Measurements from ENCODE around the gene UBE2G2.

Gene UBE2G2

DNA sequence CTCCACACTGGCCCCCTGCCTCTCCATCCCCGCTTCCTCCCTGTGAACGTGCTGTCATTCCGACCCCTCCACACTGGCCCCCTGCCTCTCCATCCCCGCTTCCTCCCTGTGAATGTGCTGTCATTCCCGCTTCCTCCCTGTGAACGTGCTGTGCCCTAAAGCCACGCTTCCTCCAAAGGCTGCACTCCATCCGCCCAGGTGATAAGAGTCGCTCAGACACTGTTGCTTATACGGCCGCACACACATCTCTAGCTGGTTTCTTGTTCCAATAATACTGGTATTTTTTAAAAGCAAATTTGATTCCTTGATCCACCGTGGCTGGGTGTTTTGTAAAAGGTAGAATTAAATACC is 51.0 kb downstream of the UBE2G2 start:
- DNase-seq (ENCODE audit: low read depth in 2 of 2): no peak

DNA sequence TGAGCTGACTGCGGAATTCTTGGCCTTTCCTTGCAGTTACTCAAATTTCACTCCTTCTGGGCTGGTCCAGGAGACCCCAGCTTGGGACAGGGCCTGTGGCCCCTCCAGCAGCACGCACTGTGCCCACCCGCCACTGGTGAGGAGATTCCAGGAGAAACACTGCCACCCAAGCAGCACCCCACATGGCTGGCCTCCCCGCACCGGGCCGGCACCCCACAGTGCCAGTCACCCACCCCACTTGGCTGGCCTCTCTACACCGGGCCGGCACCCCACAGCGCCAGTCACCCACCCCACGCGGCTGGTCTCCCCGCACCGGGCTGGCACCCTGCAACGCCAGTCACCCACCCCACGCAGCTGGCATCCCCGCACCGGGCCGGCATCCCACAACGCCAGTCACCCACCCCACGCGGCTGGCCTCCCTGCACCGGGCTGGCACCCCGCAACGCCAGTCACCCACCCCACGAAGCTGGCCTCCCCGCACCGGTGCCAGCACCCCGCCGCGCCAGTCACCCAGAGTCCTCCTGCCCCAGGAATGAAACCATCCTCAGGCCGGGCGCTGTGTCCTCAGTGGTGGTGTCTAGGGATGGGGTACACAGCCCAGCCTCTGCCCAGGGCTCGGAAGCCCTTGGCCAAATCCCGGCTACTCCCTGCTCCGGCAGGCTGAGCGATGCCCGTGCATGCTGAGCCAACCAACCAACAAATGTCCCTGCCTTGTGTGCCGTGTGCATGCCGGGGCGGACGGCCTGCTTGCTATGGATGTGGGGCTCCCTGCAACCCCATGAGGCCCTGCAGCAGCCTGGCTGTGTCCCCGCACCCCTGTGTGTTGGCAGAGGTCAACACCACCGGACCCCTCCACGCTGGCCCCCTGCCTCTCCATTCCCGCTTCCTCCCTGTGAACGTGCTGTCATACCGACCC is 51.6 kb downstream of the UBE2G2 start:
- DNase-seq (ENCODE audit: low read depth in 2 of 2): no peak

DNA sequence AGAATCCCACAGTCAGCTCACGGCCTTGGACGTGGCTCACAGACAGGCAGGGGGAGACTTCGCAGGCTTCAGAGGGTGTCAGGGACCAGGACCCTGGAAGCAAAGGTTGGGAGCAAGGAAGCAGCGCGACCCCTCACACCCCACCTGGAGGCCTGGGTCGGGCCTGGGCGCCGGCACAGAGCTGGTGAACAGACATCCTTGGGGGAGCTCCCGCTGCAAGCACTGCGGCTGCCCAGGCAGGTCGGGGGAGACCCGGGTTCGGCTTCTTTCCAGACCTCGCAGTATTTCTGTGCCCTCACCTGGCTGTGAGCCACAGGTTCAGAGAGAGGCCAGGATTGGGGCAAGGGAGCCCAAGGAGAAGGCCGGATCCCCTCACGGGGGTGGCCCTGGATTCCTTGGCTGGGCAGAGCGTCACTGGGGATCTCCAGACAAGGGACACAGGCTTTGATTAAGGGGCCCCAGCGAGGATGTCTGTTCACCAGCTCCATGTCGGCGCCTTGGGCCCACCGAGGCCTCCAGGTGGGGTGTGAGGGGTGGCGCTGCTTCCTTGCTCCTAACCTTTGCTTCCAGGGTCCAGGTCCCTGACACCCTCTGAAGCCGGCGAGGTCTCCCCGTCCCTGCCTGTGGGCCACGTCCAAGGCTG is 52.4 kb downstream of the UBE2G2 start:
- no peak for DNase-seq (ENCODE audit: low read depth in 2 of 2)

DNA sequence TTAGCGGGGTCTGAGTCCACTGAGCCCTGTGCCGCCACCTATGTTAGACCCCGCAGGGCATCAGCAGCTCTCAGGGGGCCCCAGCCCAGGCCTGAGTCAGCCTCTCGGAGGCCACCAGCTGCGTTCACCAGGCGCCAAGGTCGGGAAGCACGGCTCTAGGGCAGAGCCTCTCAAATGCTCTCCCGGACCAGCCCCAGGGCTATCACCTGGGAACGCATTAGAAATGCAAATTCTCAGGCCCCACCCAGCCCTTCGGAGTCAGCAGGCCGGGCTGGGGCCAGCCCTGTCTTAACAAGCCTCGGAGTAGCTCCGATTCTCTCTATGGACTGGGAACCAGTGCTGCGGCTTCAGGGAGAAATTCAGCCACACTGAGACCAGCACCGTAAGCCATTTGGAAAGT is 53.0 kb downstream of the UBE2G2 start:
- DNase-seq (ENCODE audit: low read depth in 2 of 2): no peak

DNA sequence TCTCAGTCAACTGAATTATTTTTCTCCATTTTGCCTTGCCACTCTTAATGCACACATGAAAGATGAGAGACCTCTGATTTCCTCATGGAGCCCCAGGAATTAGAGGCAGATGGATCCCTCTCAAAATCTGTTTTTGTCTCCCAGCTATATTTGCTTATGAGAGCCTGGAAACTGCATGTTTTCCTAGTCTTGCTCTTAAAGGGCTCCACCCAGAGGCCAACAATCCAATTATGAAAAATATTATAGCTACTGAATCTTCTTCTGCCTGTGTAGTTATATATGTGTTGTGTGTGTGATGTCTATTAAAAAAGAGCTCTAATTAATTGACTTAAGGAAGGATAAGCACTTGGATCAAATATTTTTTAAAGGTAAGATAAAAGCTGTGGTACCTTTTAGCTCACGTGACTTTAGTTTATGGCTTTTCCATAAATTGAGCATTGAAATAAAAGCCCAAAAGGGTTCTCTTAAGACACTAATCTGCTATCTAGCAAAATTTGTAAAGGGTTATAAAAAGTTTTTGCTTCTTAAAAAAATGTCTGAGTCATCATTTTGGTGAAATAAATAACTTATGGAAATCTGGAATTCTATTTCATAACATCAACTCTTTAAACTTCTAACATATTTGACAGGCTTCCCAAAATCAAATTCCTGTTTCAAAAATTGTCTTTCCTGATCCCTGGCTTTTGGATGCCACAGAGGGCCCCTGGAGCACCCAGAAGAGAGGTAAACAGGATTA is 59.0 kb downstream of the UBE2G2 start:
- no peak for DNase-seq (ENCODE audit: low read depth in 2 of 2)

DNA sequence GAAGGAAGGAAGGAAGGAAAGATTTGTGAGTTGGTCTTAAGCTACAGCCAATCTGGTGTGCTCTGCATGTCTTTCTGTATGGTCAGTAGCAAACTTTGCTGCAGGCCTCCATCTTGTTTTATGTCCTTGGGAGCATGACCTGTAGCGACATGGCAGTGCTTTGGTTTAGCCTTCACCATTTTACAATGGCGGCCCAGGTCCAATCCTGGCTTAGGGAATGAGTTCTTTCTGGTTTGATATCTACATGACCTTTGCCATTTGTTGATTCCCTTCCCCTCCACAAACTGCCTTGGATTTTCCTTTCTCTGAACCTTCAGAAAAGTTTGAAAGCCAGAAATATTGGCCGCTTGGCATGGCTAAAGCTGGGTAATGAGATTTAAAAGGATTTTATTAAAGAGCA is 59.7 kb downstream of the UBE2G2 start:
- DNase-seq (ENCODE audit: low read depth in 2 of 2): no peak

DNA sequence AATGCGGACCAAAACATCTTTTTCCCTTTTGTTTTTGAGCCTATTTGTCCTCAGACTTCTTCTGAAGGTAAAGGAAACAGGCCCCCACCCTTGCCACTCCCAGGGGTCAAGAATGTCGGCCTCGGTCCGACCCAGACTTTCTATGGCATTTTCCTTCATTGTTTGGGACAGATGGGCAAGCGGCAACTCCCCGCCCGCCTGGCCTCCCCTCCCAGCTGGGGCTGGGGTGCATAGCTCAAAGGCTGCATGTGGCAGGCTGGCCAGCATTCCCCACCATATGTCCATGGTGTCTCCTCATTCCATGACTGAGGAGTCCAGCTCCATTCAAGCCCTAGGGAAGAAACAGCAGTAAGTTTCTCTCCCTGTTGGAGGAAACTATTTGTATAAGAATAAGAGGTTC is 60.9 kb downstream of the UBE2G2 start:
- no peak for DNase-seq (ENCODE audit: low read depth in 2 of 2)

DNA sequence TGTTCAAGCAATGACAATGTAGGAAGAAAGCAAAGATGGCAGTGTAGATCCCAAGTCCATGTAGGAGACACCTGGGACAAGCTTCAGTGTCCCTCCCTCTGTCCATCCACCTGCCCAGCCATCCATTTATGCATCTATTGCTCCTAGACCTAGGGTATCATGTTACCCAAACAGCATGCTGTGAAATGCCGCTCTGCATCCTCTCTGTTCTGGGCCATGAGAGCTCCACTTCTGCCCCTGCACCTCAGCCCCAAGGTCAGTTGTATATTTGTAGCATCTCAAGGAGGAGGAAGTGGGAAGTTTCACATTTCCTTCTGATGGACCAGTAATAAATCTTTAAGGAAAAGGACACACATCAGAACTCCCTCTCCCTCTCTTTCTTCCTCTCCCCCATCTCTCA is 62.3 kb downstream of the UBE2G2 start:
- no peak for DNase-seq (ENCODE audit: low read depth in 2 of 2)

DNA sequence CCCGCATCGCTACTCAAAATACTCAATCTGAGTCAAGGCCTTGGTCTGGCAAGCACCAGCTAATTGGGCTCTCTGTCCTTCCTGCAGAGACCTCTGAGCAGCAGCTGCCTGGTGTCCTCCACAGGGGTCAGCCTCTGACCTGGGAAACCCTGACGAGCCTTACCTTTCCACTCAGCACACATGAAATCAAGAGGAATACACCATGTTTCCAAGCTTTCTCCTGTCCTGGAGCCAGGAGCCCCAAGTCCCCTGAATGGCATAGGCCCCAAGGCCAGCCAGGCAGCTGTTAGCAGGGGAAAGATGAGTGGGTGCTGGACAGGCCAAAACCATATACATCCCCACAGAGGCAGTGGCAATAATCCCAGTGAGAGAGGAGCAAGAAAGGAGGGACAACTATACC is 63.0 kb downstream of the UBE2G2 start:
- DNase-seq (ENCODE audit: low read depth in 2 of 2): no peak

DNA sequence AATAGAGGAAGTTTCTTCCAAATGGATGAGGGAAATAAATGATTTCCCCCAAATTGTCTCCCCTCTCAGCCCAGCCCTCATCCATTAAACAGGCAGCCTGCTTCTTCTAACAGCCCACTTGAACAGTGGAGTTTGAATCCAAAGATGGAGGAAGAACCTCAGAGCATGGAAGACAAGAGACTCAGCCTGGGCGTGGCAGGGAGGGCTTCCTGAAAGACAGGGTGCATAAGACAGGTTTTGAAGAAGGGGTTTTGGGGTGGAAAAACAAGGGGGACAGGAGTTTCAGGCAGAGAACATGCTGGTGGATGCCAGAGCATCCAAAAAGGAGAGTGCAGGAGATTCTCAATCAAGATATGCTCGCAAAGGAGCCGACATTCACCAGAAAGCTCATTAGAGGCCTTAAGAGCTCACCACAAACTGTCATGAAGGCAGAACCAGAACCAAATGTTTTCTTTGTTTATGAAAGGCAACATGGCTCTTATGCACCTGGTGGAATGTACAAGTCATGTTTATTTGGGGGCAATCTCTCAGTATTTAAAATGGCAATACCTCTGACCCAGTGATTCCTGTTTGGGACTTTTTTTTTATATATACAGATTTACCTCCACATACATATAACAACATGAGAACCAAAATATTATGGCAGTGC is 63.8 kb downstream of the UBE2G2 start:
- no peak for DNase-seq (ENCODE audit: low read depth in 2 of 2)

DNA sequence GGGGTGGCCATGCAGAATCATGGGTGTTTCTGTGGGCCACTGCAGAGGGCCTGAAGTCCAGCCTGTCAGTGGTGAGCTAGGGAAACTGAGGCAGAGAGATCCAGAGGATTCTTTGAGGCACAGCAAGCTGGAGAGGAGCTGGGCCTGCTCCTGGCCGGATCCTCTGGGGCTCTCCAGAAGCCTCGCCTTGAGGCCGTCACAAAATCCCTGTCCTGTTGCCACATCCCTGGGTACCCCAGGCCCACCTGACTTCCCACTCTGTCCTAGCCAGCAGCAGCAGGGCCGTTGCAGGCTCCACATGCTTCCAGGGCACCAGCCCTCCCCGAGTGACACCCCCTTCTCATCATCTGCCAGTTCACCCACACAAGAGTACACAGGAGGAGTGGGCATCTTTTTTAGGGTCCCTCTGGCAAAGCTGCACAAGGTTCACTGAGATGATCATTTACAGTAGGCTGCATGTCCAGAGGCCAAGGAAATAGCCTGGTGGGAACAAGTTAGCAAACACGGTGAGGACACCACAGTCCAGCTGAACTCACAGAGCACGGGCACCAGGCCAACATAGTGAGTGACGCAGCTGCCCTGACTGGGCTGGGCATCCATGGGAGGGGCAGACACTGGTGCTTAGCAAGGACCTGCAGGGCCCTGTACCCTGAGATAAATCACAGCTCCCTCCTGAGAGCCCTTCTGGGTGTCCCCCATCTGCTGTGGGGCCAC is 65.2 kb downstream of the UBE2G2 start:
- no peak for DNase-seq (ENCODE audit: low read depth in 2 of 2)

DNA sequence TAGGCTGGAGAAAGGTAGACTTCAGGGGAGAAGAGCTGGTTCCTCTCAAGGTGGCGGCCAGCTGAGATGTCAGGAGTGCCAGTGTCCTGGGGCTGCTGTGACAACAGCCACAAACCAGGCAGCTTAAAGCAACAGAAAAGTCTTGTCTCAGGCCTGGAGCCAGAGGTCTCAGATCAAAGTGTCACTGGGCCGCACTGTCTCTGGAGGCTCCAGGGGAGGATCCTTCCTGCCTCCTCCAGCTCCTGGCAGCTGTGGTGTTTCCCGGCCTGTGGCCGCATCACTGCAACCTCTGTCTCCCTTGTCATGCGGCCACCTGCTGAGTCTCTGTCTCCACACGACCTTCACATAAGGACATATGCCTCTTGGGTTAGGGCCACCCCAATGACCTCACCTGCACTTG is 65.8 kb downstream of the UBE2G2 start:
- no peak for DNase-seq (ENCODE audit: low read depth in 2 of 2)

DNA sequence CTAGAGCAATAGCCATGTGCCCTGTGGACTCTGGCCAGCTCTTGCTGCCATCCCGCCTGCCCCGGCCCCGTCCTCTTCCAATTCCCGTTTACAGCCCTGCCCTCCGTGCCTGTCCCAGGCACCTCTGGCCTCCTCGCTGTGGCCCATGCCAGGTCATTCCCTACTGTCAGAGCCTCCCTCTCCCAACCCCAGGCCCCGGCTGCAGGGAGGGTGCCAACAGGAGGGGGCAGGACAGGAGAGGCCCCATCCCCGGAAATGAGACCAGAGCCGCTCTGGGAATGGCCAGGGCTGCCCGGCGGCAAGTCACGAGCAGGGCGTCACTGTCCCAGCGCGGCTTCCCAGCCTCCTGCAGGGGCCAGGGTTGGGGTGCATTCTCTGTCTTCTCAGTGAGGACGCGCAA is 66.8 kb downstream of the UBE2G2 start:
- no peak for DNase-seq (ENCODE audit: low read depth in 2 of 2)

DNA sequence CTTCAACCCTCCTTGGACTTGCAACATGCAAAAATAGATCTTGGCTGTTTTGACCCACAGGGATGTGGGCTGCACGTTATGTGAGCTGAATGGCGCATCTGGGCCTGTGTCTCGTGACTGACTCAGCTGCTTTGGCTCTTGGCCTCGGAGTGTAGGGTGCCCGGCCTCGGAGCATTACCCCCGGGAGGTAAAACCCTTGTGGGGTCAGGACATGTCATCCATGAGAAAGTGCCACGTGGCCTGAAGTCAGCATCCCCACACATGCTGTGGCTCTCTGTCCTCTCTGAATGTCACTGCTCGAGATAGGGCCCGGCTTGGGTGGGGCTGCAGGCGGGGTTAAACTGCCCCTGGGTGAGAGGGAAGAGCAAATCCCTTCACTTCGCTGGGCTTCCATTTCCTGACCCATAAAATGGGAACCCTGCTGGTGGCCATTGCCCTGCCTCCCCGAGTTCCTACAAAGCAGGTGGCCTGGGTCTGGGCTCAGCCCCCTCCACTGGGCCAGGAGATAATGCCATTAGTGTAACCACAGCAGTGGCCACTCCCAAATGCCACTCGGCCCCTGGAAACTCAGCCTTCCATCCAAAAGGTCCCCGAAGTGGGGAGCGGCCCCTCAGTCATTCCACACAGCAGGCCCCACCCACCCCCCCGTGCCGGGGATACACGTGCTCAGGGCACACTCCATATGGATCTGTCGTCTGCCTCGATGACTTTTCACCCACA is 67.4 kb downstream of the UBE2G2 start:
- no peak for DNase-seq (ENCODE audit: low read depth in 2 of 2)

DNA sequence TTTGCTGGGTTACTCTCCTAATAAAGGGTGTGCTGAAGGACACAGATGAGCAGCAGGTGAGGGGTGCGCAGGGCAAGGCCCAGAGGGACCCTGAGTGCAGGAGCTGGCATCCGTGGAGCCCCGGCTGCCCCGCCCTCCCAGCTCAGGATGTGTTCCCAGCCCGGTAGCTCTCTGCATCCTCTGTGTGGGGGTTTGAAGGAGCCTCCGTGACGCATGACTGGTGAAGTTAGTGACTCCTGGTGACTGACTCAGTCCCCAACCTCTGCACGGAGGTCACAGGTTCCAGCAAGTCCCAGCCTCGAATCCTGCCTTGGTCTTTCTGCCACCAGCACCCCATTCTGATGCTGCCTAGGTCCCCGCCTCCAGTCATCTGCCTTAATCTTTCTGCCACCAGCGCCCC is 68.7 kb downstream of the UBE2G2 start:
- no peak for DNase-seq (ENCODE audit: low read depth in 2 of 2)

DNA sequence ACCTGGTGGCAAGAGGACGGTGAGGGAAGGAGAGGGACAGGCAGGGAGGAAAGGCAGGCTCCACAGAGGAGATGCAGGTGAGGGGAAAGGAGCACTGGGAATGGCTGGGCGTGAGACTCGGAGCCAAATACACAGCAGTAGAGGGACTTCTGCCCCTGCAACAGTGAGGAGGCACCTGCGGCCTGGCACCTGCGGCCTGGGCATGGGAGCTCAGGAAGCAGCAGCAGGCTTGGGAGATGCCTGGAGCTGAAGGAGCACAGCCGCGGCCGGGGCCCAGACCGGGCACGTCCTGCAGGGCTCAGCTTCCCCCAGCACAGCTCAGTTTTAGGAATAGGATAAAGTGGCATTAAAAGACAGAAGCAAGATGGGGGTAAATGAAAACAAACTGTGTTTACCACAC is 69.4 kb downstream of the UBE2G2 start:
- no peak for DNase-seq (ENCODE audit: low read depth in 2 of 2)

DNA sequence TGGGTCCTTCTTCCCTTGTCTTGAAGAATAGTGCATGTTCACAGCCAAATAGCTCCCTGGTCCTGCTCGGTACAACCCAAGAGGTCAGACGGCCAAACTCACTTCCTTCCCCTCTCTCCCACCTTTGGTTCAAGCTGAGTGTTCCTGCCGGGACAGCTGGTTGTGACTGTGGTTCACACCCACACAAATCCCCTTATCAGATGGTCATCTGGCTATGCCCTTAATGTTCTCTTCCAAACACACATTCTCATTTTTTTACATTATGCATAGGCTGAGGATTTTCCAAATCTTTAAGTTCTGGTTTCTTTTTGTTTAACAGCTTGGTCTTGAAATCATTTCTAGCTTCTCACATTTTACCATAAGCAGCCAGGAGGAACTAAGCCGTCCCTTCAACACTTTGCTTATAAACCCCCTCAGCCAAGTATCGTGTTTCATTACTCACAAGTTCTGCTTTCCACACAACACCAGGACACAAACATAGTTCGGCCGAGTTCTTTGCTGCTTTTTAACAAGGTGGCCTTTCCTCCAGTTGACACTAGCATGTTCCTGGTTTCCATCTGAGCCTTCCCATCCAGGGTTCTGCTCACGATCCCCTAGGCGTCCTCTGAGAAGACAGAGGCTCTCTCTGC is 70.6 kb downstream of the UBE2G2 start:
- DNase-seq (ENCODE audit: low read depth in 2 of 2): no peak

DNA sequence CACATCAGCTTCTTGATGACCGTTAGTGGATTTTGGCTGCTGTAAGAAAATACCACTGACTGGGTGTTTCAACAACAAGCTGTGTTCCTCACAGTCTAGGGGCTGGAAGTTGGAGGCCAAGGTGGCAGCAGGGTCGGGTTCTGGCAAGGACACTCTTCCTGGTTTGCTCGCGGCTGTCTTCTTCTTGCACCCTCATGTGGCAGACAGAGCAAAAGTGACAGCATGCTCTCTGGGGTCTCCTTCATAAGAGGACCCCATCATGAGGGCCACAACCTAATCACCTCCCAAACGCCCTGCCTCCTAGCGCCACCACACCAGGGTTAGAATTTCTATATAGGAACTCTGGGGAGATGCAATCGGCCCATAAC is 71.6 kb downstream of the UBE2G2 start:
- no peak for DNase-seq (ENCODE audit: low read depth in 2 of 2)

DNA sequence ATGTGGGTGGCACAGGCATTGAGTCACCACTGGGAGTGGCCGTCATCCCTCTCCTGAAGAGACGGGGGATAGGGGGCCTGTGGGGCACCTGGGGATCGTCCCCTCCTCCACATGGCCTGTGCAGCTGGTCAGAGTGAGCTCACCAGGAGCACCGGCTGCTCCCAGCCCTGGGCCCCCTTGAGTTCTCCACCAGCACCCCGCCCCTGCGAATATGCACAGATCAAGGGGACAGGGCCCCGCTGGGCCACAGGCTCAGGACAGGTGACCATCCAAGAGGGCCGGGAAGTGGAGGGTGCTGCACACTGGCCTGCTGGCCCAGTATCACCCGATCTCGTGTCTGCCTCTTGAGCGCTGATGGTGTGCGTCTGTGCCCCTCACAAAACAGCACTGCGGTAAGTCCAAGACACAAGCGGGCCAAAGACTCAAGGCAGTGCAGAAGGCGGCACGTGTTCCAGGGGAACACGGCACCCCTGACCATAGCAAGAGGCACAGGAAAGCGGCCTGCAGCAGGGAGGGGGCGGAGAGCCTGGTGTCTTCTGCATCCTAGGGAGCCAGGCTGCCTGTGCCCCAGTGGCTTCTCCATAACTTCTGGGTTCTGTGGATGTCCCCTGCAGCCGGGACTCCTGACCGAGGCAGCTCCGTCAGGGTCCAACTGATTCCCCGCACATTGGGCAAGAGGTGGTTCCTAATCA is 72.1 kb downstream of the UBE2G2 start:
- DNase-seq (ENCODE audit: low read depth in 2 of 2): no peak

DNA sequence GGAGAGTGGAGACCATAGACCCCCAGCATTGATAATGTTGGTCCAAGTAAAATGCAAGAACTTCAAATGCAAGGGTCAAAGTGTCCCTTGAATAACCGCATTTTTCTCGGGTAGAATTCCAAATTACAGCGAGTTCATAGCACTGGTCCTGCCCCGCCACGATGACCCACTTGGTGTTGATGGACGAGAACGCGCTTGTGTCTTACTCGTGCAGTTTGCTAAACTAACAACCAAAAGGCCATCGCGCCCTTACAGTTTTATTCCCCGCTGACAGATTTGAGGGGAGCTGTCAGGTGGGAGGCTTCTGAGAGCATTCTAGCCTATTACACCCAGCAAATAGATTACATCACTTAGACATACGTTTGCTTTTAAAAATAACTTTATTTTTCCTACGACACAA is 72.9 kb downstream of the UBE2G2 start:
- no peak for DNase-seq (ENCODE audit: low read depth in 2 of 2)

Data from fibroblast of skin of left biceps (primary cell).